Spinal cord (tissue), 10 donors: Measurements from ENCODE around the gene ADD1. TPM values are rescaled to one million over a fixed set of nuclear protein-coding genes. Genes with fewer than 3 reads are reported as not detected.
"Not testable (repeated sequence)": the region's sequence is repeated elsewhere in the genome, so short reads cannot be mapped to it uniquely, and the experiment has no call there.

Experiments used
- DNase-seq, 6 donors: peaks; one replicate each; pipeline versions ENCODE4 v3.0.0 to v3.0.0-alpha.2; 2013 to 2015; ENCODE audit warnings: low spot score in 6 of 6, low read depth in 4 of 6
- H3K27ac ChIP-seq: one replicate; pipeline ENCODE4 v1.5.1; 2013; ENCODE audit warnings: low read depth, low read length, control low read depth
- H3K27me3 ChIP-seq: one replicate; pipeline ENCODE4 v1.6.1; 2013; ENCODE audit warnings: low read length; ENCODE audit not compliant: control insufficient read depth, insufficient read depth
- H3K36me3 ChIP-seq: one replicate; pipeline ENCODE4 v1.6.1; 2013; ENCODE audit warnings: low read length; ENCODE audit not compliant: control insufficient read depth, insufficient read depth
- H3K4me1 ChIP-seq: one replicate; pipeline ENCODE4 v1.6.1; 2013; ENCODE audit warnings: low read length; ENCODE audit not compliant: control insufficient read depth, insufficient read depth
- H3K4me3 ChIP-seq: one replicate; pipeline ENCODE4 v1.5.1; 2013; ENCODE audit warnings: low read depth, low read length, control low read depth
- H3K9me3 ChIP-seq: one replicate; pipeline ENCODE4 v1.6.1; 2013; ENCODE audit warnings: low read length; ENCODE audit not compliant: control insufficient read depth, insufficient read depth
- WGBS: methylation state at CpG from one replicate; pipeline ENCODE4 v1.1.5; 2013; ENCODE audit warnings: missing lambda C conversion rate; ENCODE audit not compliant: insufficient coverage; 5-methylcytosine and 5-hydroxymethylcytosine counted together
- polyA plus RNA-seq, 2 donors: library from polyadenylated mRNA; unstranded; fragments of 120-200 nt; gene quantifications; one replicate each; pipeline ENCODE4 v1.2.1, GENCODE V29; 2013; ENCODE audit not compliant: insufficient read length in 2 of 2
- total RNA-seq, 2 donors: library from RNA; depleted of rRNA in 1 of 2; stranded (reverse); fragments of 120-200 nt in 1 of 2; fragments of >200 nt in 1 of 2; gene quantifications; one replicate each; pipeline versions ENCODE4 v1.2.3 to v1.2.4, GENCODE V29; 2013 to 2014
- donor health status: healthy.

ADD1 gene
- total and polyA plus RNA-seq, 4 donors: 201 to 334 (median 306) TPM

- Histone ChIP-seq H3K27ac (no peak overlapping the region), H3K36me3 (peaks cover 76% of the 10 kb centered on the region), H3K4me3 (no peak overlapping the region), H3K9me3 (no peaks in the 10 kb centered on the region), H3K27me3 (no peaks in the 10 kb centered on the region), H3K4me1 (no peaks in the 10 kb centered on the region)
- 88% methylated on average over 6 of the region's 6 CpGs for WGBS
- DNase-seq: peak in 1 of 6 donors; percentile 16
Observed at GRCh38 chr4:2913168-2913567, 69.5 kb downstream of the ADD1 start.

GRCh38 chr4:2914256-2915126 is 70.8 kb downstream of the ADD1 start:
- no peaks in the 10 kb centered on the region for H3K4me1 ChIP-seq
- no peak overlapping the region for H3K4me3 ChIP-seq
- DNase-seq: no peak
- H3K27ac ChIP-seq: no peak overlapping the region
- H3K36me3 ChIP-seq: peaks cover 62% of the 10 kb centered on the region
- H3K9me3 ChIP-seq: no peaks in the 10 kb centered on the region
- 85% methylated on average over 4 of the region's 16 CpGs for whole genome bisulfite sequencing
- H3K27me3 ChIP-seq: no peaks in the 10 kb centered on the region

- Histone ChIP-seq H3K9me3 (no peaks in the 10 kb centered on the region), H3K4me3 (no peak overlapping the region), H3K27me3 (no peaks in the 10 kb centered on the region), H3K36me3 (peaks cover 56% of the 10 kb centered on the region), H3K27ac (no peak overlapping the region), H3K4me1 (no peaks in the 10 kb centered on the region)
- DNase-seq: no peak
- WGBS: 84% methylated on average over 8 of the region's 9 CpGs
Observed at GRCh38 chr4:2915789-2916188, 72.1 kb downstream of the ADD1 start.

- H3K4me1 ChIP-seq, H3K4me3 ChIP-seq, H3K27ac ChIP-seq, H3K27me3 ChIP-seq, H3K9me3 ChIP-seq, DNase-seq: not testable (repeated sequence)
- H3K36me3 ChIP-seq: peaks cover 47% of the 10 kb centered on the region
- WGBS: 88% methylated on average over 1 of the region's 2 CpGs
Observed at GRCh38 chr4:2916696-2917095, 73.1 kb downstream of the ADD1 start.

GRCh38 chr4:2918300-2918699 is 74.7 kb downstream of the ADD1 start:
- H3K27me3 ChIP-seq, H3K4me3 ChIP-seq, DNase-seq, H3K27ac ChIP-seq, H3K9me3 ChIP-seq, H3K4me1 ChIP-seq: not testable (repeated sequence)
- H3K36me3 ChIP-seq: peaks cover 37% of the 10 kb centered on the region
- WGBS: no CpG with 5 or more reads among the region's 2 CpGs

GRCh38 chr4:2918714-2919113 is 75.1 kb downstream of the ADD1 start:
- H3K4me1 ChIP-seq, DNase-seq, H3K27ac ChIP-seq, H3K27me3 ChIP-seq, H3K4me3 ChIP-seq, H3K9me3 ChIP-seq: not testable (repeated sequence)
- WGBS: 95% methylated on average over 3 of the region's 8 CpGs
- peaks cover 37% of the 10 kb centered on the region for H3K36me3 ChIP-seq

GRCh38 chr4:2922453-2923101 is 78.9 kb downstream of the ADD1 start:
- DNase-seq, H3K27ac ChIP-seq: not testable (repeated sequence)

GRCh38 chr4:2923141-2923551 is 79.5 kb downstream of the ADD1 start:
- WGBS: 91% methylated on average over 10 of the region's 10 CpGs
- Histone ChIP-seq H3K27ac (no peak overlapping the region), H3K9me3 (no peaks in the 10 kb centered on the region), H3K36me3 (peaks cover 51% of the 10 kb centered on the region), H3K4me1 (peaks cover 20% of the 10 kb centered on the region), H3K4me3 (no peak overlapping the region), H3K27me3 (no peaks in the 10 kb centered on the region)
- DNase-seq: no peak

More at GRCh38 chr4:2922453-2923101, 78.9 kb downstream of the ADD1 start:
- H3K4me1 ChIP-seq: peaks cover 20% of the 10 kb centered on the region
- H3K36me3 ChIP-seq: peaks cover 46% of the 10 kb centered on the region
- WGBS: 88% methylated on average over 4 of the region's 7 CpGs
- not testable (repeated sequence) for H3K4me3 ChIP-seq, H3K9me3 ChIP-seq, H3K27me3 ChIP-seq

GRCh38 chr4:2923668-2924173 is 80.1 kb downstream of the ADD1 start:
- 59% methylated on average over 14 of the region's 16 CpGs for WGBS
- Histone ChIP-seq H3K9me3 (no peaks in the 10 kb centered on the region), H3K4me3 (no peak overlapping the region), H3K4me1 (peaks cover 20% of the 10 kb centered on the region), H3K27ac (no peak overlapping the region), H3K27me3 (no peaks in the 10 kb centered on the region), H3K36me3 (peaks cover 57% of the 10 kb centered on the region)
- no peak for DNase-seq
